ENCODE measurements around the gene TNK1.

- TF ChIP-seq CTCF (IDR thresholded peaks at IDR 0.05; ENCODE audit: borderline replicate concordance, extremely low read depth, low read length, poor library complexity, severe bottlenecking) (no peak), EZH2 (IDR thresholded peaks at IDR 0.05; ENCODE audit: borderline replicate concordance, low read depth, low read length, severe bottlenecking) (no peak)
Observed at GRCh38 chr17:7340179-7340578, 40.7 kb upstream of the TNK1 start.

Measured in DND-41 (cell line).